Measurements from ENCODE around the gene PLEKHG5.
"Not testable (repeated sequence)": the region's sequence is repeated elsewhere in the genome, so short reads cannot be mapped to it uniquely, and the experiment has no call there.

Gene PLEKHG5

GRCh38 chr1:6461538-6462411, 29.7 kb downstream of the PLEKHG5 start:
- no peak for DNase-seq (ENCODE audit: low spot score)

DNA sequence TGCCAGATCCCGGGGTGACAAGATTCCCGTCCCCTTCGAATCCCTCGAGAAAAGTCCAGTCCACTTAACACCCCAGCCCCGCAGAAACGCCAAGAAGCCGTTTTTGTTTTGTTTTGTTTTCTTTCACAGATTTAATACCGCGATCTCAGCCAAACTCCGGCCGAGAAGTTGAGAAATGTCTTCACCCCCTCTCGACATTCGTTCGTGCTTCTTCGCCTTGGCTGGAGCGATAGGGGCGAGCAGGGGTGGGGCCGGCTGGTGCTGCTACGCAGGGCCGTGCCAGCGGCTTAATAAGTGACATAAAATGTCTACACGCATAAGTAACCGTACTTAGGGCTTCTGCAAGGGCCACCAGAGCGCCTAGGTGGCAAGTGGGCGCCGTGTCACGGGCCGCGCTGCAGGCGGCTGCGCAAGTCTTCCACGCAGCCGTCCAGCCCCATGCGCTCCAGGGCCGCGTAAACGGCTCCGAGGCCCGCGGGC, 30.4 kb downstream of the PLEKHG5 start:
- no peak for DNase-seq (ENCODE audit: low spot score)

- no peak for DNase-seq (ENCODE audit: low spot score)
Observed at GRCh38 chr1:6460301-6461050, 31.0 kb downstream of the PLEKHG5 start.

DNA sequence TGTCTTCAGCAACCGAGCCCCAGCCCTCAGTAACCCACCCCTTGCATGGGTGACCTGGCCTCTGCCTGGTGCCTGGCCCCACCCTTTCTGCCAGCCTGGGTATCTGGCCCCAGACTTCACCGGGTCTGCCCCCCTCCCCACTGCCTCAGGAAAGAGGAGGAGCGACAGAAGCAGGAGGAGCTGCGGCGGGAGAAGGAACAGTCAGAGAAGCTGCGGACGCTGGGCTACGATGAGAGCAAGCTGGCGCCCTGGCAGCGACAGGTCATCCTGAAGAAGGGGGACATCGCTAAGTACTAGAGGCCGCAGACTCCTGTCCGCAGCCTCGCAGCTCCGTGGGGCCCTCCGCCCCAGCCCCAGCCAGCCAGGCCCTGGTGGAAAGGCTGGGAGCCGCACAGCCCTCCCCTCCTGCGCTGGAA, 31.6 kb downstream of the PLEKHG5 start:
- no peak for DNase-seq (ENCODE audit: low spot score)

GRCh38 chr1:6456800-6457466, 34.5 kb downstream of the PLEKHG5 start:
- no peak for DNase-seq (ENCODE audit: low spot score)

DNA sequence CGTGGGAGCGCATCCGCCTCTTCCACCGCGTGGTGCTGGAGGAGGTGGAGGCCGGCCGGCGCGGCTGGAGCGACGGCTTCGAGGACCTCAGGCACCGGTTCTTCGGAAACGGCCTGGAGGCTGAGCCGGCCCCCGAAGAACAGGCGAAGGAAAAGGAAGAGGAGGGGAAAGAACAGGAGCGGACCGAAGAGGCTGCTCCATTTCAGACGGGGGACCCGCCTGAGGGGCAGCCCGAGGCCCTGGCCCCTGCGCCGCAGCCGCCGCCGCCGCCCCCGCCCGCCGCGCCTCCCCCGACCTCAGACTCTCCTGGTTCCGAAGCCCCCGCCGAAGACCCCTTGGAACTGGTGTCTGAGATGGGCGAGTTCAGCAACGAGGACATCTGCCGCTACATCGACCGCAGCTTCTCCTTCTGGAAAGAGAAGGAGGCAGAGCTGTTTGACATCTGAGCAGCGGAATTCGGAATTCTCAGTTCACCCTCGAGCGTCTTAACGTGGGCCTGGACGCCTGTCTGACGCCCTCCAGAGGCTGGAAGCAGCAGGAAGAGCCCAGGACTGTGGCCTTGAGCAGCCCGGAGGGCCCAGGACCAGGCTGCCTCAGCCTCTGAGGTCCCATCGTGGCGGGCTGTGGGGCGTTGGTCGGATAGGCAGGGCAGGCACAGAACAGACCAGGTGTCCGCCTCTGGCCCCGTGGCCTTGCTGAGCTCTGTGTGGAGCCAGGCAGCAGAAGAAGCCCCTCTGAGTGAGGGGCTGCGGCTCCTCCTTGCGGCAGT, 35.5 kb downstream of the PLEKHG5 start:
- DNase-seq (ENCODE audit: low spot score) = not testable (repeated sequence)

GRCh38 chr1:6454856-6455751, 36.4 kb downstream of the PLEKHG5 start:
- DNase-seq (ENCODE audit: low spot score) = no peak

GRCh38 chr1:6453895-6454855, 37.3 kb downstream of the PLEKHG5 start:
- not testable (repeated sequence) for DNase-seq (ENCODE audit: low spot score)

DNA sequence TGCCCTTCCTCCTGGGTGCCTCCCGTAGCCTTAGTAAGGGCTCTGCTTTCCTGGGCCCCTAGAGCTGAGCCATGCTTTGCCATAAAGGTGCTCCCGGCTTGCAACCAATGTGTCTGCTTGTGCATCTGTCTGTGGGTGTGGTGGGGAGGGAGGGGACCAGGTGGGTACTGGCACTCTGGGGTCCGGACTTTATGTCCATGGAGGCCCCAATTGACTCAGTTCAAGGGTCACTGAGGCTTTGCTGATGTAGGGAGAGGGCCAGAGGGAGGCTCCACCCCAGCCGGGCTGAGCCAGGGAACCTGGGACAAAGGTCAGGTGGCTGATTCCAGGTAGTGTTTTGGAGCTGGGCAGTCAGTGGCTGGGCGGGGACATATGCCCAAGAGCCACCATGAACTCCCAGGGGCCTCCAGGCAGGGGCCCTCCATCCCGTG, 40.5 kb downstream of the PLEKHG5 start:
- no peak for DNase-seq (ENCODE audit: low spot score)

- DNase-seq (ENCODE audit: low spot score) = not testable (repeated sequence)
Observed at GRCh38 chr1:6450486-6450885, 41.0 kb downstream of the PLEKHG5 start.

DNA sequence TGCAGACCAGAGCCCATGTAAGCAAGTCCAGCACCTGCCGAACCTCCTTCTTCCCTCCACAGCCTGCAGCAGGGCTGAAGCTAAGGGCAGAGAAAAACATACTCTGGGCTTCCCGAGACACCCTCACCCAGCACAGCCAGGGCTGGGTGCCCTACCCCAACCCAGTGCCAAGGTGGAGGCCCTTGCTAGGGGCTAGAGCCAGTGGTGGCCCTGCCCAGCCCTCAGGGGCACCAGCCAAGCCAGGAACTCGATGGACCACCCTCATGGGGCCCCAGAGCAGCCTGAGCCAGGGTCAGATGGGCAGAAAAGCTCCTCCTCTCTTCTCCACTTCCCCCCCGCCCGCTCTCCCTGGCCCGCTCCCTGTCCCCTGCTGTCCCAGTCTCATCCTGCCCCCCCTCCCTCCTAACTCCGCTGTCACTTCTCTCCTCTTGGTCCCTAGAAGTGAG, 41.4 kb downstream of the PLEKHG5 start:
- DNase-seq (ENCODE audit: low spot score) = no peak

- DNase-seq (ENCODE audit: low spot score) = no peak
Observed at GRCh38 chr1:6448749-6449631, 42.5 kb downstream of the PLEKHG5 start.

- DNase-seq (ENCODE audit: low spot score) = no peak
Observed at GRCh38 chr1:6447818-6448748, 43.4 kb downstream of the PLEKHG5 start.

- no peak for DNase-seq (ENCODE audit: low spot score)
Observed at GRCh38 chr1:6447016-6447817, 44.2 kb downstream of the PLEKHG5 start.

DNA sequence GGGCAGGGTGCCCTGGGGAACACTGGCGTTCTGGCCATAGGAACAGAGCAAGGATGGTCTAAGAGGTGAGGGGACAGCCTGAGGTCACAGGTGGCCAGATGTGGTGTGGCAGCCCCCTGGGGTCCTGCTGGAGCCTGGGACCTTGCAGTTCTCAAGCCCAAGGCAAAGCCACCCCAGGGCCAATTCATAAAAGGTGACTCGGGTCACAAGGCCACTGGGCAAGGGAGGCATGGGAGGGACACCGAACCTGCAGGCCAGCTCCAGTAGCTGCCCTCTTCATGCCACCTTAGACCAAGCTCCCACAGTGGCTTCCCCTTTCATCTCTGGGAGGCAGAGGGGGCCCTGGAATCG, 44.8 kb downstream of the PLEKHG5 start:
- DNase-seq (ENCODE audit: low spot score) = no peak

GRCh38 chr1:6445929-6446328, 45.5 kb downstream of the PLEKHG5 start:
- not testable (repeated sequence) for DNase-seq (ENCODE audit: low spot score)
